ENCODE data around the gene TAF5L.

Gene TAF5L

DNA sequence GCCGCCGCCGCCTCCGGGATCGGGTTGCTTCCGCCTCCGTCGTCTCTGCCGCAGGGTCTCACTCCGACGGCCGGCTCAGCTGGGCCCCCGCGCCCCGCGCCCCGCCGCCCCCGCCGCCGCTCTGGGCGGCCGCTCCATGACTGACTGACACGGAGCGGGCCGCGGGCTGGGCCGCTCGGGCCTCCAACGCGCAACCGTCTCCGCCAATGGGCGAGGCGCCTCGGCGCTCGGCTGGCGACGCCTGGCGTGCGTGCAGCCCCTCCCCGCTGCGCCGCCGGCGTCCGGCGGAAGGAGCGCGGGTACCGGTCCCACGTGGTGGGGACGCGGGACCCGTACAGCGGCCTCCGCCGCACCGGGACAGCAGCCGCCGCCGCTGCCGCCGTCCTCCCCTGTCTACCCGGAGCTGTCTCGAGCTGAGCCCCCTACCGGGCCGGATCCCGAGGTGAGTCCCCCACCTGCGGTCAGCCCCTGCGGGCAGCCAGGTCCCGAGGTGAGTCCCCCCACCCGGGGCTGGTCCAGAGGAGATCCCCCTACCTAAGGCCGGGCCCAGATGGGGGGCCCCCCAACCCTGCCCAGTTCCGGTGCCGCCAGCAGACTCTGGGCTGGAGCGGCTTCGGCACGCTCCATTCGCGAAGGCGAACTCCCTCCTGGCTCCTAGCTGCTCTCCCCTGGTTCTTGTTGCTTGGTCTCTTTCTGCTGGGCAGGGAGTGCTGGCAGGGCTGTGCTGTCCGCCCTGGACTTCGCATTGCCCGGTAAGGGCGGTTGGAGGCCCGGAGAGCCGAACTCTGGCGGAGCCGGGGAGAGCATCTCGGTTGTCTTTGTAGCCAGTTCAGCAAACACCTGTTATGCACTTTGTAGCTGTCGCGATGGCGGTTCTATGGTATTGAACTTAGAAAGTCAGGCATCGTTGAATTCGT lies at the start of gene TAF5L, which contains the start of gene URB2:
TAF5L (minus strand) TSS at position 208 of the 917 bp plus-strand sequence. CDS start 11,640 bp downstream, outside the sequence.
URB2 (plus strand) TSS at position 333 of the 917 bp plus-strand sequence. CDS start 1,387 bp downstream, outside the sequence.
- peak; percentile 83 for DNase-seq

DNA sequence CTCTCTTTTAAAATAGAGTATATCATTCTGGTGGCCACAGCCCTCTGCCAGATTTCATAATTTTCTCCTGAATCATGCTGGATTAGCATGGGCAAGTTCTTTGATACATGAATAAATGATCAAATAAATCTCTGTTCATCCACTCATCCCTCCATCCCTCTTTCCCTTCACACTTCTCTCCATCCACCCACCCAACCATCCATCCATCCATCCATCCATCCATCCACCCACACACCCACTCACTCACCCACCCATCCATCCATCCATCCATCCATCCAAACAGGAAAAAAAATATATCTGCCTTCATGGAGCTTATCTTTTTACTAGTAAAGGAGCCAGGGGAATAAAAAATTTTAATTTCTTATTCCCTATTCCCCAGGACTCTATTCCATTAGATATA lies 49.5 kb upstream of the TAF5L start:
- no peak for DNase-seq

DNA sequence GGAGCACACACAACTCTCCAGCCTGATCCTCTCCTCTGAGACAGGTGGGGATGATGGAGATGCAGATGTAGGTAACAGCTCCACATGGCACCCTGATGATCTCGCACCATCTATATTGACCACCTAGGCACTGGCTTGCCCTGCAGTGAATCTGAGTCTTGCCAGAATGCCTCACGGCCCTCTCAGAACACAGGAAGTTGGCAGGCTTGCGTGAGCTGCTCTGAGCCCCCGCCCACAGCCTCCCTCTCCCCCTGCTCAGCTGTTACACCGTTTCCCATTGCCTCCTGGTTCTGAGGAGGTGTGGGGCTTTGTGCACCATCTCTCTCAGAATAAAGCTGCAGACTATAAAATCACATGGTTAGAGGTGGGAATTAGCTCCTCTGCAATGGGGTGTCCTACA lies 48.1 kb upstream of the TAF5L start:
- no peak for DNase-seq

DNA sequence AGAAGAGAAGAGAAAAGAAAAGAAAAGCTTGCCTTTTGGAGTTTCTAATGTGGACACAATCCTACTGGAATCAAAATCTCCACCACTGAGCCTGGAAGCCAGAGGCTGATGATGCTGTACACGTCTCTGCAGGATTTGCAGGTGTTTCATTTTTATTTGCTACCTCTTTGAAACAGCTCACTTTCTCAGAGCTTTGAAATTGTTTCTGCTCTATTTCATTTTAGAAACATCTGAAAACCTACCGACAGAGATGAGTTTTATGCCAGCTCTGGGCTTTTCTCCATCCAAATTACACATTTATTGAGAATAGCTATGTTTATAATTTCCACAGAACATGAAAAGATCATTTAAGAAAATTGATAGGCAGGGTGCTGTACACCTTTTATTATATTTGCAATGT lies 46.3 kb upstream of the TAF5L start:
- DNase-seq: no peak

DNA sequence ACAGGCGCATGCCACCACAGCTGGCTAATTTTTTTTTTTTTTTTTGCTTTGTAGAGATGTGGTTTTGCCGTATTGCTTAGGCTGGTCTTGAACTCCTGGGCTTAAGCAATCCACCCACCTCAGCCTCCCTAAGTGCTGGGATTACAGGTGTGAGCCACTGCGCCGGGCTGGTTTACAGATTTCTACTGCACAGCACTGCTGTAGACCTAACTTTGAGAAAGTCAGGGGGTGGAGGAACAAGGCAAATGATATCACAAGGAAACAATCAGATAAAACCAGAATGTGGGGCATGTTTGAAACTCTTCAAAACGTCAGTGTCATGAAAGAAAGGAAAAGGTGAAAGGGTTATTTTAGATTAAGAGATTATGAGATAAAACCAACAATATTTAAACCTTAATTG lies 45.4 kb upstream of the TAF5L start:
- no peak for DNase-seq

DNA sequence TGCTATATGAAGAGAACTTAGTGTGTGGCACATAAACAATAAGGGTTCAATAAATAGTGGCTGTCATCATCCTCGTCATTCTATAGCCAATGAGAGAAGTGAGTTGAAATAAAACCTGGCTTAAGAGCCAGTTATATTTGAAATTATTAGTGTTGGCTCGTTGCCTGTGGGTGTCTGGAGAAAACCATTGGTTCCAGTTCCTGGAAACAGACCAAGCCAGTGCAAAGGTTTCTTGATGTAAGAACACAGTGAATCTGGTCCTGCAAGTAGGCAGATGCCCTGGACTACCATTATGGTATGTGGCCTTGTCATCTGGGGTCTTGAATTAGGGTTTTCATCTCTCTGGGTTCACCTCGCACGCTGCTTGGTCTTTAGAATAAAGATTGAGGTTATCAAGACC lies 43.4 kb upstream of the TAF5L start:
- DNase-seq: peak; percentile 10

DNA sequence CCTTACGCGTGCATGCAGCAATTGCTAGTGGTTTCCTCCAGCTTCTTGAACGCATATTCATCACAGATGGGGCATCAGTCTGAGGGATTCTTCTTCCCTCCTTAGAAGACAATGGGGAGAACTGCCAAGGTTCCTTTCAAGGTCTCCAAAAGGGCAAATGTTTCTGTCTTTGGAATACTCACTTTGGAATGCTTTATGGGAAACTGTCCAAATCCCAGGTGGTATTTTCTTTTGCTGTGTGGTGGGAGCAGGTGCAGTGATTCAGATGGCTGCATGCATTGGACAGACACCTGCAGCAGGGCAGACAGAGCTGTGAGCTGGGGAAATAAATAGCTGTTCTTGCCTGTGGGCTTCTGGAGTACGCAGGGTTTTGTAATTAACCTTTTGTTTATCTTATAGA lies 40.7 kb upstream of the TAF5L start:
- DNase-seq: no peak

DNA sequence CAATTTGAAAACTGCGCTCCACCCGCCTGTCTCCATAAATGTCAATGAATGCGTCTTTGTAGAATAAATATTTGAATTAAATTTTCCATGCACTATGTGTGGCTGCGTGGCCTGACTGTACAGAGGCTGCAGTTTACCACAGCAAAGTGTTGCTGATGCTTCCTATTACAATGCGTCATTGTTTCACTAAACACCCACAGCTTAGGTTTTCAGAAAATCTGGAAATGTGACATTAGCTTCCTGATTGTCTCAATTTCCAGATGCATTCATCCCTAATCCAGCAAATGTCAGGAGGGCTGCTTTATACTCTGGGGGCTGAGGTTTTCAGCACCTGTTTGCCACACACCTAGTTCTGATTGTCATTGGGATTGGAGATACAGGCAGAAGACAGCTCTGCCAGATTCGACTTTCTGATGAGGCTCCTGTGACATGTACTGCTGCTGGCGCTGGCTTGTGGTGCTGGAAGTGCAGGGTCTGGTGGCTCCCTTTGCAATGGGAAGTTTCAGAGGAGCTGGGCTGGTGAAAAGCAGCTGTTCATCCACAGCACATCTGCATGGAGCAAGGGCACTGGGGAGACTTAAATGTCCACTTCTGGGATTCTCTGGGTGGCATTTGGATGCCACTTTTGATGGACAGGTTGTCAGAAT lies 40.1 kb upstream of the TAF5L start:
- no peak for DNase-seq

DNA sequence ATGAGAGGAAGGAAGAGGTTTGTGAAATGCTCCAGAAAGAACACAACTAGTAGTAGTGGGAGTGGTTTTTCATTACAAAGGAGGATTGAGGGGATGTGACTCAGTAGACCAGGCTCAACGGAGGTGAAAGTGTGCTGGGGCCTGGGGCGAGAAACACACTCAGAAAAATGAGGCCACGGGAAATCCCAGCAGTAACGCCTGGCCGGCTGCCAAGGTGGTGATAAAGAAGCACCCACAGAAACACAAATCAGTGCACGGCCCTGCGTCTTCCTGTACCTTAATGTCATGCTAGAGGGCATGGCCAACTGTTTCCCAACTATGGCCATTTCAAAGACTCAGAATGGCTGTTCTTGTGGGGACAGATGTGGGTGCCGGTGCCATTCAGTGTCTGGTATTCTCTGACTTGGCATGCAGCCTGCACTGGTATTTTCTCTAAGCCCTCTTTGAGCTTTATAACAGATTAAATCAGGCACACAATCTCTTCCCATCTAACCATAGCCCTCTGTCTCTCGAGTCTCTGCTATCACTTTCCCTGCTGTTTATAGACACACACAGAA lies 38.3 kb upstream of the TAF5L start:
- DNase-seq: no peak

DNA sequence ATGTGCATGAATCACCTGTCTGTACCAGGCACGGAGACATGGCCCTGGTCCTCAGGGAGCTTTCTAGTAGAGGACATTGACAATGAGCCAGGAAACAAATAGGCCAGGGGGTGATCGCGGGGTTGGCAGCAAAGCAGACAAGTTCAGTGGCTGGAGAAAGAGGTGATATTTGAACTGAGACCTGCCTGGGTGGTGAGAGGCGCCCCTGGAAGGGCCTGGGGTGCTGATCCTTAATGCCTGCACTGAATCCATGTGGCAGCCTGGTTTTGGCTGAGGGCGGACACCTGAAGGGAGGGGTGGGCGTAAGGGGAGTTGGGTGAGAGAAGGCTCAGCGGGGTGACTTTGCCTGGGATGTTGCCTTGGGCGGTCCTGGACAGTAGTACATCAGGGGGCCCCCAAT lies 36.0 kb upstream of the TAF5L start:
- DNase-seq: no peak

DNA sequence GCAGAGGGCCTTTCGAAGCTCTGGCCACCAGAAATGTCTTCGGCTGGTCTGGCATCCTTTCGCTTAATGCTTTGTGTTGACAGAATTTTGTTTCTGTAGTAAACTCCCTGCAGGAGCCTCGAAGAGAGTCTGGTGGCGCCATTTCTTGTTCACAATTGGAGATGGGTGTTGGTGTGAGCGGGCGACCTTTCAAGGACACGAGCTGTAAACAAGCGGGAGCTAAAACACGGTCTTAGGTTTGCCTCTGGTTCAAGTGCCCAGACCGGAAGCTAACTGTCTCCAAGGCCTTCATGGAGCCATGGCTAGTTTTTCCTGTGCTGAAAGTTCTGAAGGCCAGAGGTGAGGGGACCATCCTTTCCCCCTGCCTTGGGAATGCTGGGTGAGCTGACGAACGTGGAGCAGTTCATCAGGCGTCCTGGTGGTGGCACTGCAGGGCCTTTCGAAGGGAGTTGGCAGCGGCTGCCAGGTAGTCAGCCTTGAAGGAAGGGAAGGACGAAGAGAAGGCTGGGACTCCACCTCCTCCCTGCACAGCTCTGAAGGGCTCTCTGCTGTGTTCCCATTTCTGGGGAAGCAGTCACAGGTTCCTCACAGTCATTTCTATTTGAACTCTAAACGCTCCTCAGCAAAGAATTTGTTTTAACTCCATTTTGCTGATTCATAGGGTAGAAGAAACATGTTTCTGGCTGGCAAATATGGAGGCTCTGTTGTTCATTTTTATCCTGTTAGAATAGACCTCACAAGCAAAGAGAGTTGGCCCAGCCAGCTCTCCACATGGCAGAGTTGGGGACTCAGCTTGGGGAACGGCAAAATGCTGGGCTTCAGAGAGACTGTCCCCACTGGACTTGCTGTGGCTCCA lies 35.3 kb upstream of the TAF5L start:
- DNase-seq: peak; percentile 64

DNA sequence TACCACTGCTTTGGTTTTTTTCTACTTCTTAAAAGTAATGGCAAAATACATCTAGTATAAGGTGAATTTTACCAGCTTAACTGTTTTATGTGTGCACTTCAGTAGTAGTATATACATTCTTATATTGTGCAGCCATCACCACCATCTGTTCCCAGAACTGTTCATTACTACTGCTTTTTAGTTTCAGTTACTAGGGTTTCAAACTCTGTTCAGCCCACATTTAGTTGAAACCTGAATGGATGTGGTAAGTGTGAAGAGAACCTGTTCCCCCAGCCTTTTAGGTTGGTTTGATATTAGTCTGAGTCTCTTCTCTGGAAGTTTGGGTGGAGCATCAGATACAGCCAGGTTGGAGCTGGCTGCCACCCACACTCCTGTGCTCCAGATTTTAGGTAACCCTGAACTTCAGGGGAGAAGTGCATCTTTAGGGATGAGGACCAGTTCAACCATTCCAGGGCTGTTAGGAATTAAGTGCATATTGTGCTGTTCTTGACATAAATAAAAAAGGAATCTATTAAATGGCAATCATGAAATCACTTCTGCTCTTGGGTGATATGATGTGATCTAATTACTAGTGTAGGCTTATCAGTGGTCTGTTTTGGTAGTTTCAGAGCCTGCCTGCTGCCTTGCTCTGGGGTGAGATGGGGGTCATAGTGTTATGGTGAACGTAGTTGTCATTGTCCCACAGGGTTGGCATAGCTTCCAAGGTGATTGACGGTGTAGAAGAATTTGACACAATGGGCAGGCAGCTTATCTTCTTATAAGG lies 32.3 kb upstream of the TAF5L start:
- DNase-seq: no peak

DNA sequence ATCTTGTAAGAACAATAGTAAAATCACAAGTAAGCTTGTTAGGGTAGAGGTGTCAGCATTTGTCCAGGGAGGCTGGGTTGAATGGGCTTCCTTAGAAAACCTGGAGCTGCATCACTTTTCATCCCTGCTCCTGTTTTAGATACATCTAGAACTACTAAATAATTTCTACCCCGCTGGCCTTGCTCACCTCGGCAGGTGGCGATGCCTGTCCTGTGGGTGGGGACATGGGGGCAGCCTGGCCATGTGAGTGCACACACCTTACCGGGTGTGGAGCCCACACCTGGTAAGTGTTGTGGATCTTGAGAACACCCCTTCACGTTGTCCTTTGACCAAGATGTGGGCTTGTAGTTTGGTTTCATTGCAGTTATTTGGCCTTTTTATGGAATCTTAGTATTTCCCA lies 29.9 kb upstream of the TAF5L start:
- no peak for DNase-seq

DNA sequence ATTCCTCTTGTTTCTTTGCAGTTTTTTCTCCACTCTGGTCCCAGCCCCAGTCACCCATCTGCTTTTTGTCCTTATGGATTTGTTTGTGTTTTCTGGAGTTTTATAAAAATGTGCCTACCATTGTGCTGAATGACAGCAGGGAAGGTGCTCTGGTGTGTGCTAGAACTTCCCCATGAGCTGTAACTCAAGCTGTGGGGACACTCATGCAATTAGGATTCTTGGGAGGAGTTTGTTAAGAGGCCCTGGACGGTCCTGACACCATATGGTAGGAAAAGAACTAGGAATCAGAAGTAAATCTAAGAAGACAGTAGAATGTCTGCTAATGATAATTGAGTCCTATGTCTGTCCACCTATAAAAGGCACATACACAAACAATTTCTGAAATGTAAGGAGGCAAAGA lies 27.5 kb upstream of the TAF5L start:
- DNase-seq: no peak

DNA sequence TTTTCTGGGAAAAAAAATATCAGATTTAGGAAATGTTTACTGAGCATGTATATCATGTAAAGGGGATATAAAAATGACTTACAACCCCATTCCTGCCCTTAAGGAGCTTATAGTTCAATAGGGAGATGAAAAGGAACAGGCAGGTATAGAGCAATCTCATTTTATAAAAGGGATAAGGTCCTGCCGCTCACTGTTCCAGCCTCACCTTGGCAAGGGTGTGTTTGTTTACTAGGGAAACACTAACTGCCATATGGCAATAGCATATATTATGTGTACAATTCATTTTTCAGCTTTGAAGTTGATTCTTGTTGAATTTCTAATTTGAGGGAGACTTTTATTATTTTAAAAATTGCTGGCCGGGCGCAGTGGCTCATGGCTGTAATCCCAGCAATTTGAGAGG lies 25.6 kb upstream of the TAF5L start:
- DNase-seq: no peak

DNA sequence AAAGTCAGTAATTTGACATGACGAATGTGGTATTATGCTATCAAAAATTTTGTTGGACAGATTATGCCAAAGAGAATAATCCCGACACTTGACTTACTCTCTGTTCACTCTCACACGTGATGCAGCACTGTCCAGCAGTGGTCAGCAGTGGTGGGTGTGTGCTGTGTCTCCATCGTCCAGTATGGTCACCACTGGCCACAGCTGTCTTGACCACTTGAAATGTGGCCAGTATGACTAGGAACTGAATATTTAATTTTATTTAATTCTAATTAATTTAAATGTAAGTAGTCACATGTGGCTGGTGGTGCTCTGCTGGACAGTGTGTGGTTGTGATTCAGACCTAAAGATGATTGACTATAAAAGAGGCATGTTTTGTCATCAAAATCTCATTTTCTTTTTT lies 24.1 kb upstream of the TAF5L start:
- no peak for DNase-seq

DNA sequence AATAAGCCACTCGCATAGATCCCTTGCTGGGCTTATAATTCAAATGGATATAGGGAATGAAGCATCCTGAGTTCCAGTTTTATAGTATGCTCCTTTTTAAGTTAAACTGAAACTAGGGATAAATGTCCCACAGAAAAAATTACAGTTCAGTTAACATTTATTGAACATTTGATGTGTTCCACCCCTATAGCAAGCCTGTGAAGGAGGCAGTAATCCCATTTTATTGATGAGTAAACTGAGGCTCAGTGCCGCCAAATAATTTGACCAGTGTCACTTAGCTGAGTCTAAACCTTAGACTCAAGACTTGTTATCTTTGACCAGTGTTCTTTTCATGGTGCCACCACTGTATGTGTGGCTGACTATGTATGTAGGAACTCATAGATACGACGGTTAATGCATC lies 22.5 kb upstream of the TAF5L start:
- no peak for DNase-seq

DNA sequence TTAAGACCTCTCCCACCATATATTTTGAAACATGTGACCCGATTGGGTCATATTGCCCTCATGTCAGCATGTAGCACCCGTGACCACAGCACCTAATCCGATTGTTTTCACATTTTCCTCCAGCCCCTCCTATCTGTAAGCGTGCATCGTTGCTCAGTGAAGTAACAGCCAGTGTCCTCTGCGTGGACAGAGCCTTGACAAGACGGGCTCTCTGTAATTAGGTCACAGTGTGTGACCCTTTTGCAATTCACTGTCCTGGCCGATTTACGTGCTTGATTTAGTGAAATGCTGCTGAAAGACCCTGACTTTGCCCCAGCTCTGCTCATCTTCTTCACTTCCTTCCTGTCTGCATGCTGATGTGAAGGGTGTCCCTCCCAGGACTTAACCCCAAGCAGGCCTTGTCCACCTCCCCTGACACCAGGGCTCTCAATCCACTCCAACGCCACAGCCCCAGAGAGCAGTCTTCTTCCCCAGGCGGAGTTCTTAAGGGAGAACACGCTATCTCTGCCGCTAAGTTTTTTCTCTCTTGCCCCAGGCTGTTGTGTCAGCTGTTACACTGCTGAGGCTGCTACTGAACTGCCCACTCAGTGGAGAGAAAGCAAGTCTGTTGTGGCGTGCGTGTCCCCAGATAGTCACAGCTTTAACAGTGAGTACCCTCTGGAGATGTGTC lies 19.5 kb upstream of the TAF5L start:
- no peak for DNase-seq

DNA sequence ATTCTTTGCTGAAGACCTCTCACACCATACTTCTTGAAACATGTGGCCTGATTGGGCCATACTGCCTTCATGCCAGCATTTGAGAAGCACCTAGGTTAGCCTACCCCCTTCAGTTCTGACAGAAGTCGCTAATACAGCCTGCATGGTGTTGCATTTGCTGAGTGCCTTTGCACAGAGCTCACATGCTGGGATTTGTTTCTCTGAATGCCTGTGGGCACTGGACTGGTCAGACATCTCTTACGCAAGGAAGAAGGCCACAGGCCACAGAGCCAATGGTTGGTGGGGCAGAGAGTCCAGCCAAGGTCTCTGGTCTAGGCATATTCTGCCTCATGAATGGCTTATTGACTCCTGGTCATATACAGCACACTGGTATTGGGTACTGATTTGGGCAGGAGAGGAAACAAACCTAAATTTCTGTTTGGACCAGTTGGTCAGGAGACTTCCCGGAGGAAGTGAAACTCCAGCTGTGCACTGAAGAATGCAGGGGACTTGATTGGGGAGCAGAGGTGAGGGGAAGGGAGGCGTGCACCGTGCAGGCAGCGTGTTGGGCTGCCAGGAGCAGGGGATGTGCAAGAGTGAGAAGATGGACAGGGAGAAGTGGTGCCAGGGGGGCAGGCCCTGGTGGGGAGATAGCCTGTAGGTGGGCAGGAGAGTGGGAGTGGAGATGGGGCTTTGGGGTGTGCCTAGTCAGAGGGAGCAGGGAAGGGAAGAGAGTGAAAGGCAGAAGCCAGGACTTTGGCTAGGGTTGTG lies 18.2 kb upstream of the TAF5L start:
- no peak for DNase-seq

DNA sequence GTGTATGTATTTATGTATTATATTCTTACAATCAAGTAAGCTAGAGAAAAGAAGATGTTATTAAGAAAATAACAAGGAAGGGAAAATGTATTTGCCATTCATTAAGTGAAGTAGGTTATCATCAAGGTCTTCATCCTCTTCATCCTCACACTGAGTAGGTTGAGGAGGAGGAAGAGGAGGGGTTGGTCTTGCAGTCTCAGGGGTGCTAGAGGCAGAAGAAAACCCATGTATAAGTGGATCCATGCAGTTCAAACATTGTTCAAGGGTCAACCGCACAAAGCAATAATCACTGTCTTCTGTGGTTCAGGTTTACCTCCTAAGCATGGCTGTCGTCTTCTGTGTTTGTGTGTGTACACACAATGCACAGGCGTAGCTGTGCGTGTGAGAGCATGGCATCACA lies 17.0 kb upstream of the TAF5L start:
- no peak for DNase-seq

DNA sequence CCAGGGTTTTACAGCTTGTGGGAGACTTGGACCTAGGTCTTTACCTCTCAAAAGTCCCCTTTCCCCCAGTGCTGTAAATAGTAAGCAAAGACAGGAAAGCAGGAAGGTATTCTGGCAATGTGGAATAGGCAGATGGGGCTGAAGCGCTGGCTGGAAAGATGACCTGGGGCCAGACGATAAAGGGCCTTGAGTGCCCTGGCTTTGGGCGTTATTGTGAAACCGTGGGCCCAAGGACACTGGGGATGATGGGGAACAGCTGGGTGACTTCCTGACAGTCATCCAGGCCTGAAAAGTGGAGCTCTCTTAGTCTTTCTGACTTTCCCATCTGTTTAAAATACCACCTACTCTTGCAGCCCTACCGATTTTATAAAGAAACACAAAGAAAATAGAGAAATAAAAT lies 16.5 kb upstream of the TAF5L start:
- no peak for DNase-seq
